Stimulated activated CD4-positive, alpha-beta T cell treated with anti-CD3 and anti-CD28 coated beads, TNF-alpha, amount 100 ng/mL, for 24 hours (primary cell): ENCODE data around the gene TTLL8.
A peak's percentile ranks its signal among the peaks of the same experiment; 100 is the strongest.
"Not testable (repeated sequence)": the region's sequence is repeated elsewhere in the genome, so short reads cannot be mapped to it uniquely, and the experiment has no call there.

Experiments
- DNase-seq, 3 experiments: peaks; one replicate each; pipeline ENCODE4 v3.0.0-alpha.2; 2020; ENCODE audit warnings: low read depth in 3 of 3

Gene TTLL8

DNA sequence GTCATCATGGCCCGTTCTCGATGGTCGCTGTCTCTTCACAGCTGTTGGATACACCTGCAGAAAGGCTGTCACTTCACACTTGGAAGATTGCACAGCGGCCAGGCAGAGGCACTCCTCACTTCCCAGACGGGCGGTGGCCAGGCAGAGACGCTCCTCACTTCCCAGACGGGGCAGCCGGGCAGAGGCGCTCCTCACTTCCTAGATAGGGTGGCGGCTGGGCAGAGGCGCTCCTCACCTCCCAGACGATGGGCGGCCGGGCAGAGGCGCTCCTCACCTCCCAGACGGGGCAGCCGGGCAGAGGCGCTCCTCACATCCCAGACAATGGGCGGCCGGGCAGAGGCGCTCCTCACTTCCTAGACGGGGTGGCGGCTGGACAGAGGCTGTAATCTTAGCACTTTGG is 68.3 kb downstream of the TTLL8 start:
- DNase-seq: not testable (repeated sequence)

GRCh38 chr22:49986325-49986724 is 71.8 kb downstream of the TTLL8 start:
- DNase-seq: no peak

- no peak for DNase-seq
These were observed 74.7 kb downstream of the TTLL8 start for GRCh38 chr22:49983148-49984042.

DNA sequence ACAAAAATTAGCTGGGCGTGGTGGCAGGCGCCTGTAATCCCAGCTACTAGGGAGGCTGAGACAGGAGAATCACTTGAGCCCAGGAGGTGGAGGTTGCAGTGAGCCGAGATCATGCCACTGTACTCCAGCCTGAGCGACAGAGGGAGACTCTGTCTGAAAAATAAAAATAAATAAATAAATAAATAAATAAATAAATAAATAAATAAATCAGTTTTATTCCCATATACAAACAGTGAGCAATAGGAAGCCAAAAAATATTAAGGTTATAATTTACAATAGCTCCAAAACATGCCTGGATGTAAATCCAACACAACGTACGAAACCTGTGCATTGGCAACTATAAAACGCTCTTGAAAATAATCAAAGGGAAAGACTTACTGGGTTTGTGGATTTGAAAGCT is 76.3 kb downstream of the TTLL8 start:
- DNase-seq: not testable (repeated sequence)

- DNase-seq: peak in 1 of 3 experiments; percentile 54
These were observed 78.4 kb downstream of the TTLL8 start for GRCh38 chr22:49979587-49980264.

DNA sequence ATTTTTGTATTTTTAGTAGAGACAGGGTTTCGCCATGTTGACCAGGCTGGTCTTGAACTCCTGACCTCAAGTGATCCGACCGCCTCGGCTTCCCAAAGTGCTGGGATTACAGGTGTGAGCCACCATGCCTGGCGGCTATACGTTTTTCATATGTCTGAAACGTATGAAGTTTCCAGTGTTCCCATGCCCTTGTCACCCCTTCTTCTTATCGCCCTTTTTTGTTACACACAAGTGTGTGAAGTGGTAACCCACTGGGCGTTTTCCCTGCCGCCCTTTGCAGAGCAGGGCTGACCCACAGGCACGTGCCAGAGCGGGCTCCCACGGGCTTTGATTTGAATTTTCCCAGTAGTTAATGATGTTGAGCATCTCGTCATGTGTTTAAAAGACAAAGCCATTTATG is 80.5 kb downstream of the TTLL8 start:
- no peak for DNase-seq

DNA sequence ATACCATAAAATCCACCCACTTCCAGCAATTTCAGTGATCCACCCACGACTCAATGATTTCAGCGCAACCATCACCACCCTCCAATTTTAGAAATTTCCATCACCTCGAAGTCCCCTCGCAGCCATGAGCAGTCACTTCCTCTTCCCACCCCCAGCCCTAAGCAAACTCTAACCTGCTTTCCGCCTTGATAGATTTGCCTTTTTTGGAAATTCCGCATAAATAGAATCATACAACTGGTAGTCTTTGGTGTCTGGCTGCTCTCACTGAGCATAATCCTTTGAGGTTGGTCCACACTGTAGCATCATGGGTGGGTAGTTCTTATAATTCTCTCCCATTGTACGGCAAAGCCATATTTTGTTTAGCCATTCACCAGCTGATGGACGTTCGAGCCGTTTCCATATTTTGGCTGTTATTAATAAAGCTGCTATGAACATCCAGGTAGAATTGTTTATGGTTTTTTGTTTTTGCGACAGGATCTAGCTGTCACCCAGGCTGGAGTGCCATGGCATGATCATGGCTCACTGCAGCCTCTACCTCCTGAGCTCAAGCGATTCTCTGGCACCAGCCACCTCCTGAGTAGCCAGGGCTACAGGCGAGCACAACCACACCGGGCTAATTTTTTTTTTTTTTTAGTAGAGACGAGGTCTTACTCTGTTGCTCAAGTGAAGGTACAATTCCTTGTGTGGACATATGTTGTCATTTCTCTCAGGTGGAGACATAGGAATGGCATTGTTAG is 81.5 kb downstream of the TTLL8 start:
- peak in 2 of 3 experiments; percentile 47 to 67 for DNase-seq

DNA sequence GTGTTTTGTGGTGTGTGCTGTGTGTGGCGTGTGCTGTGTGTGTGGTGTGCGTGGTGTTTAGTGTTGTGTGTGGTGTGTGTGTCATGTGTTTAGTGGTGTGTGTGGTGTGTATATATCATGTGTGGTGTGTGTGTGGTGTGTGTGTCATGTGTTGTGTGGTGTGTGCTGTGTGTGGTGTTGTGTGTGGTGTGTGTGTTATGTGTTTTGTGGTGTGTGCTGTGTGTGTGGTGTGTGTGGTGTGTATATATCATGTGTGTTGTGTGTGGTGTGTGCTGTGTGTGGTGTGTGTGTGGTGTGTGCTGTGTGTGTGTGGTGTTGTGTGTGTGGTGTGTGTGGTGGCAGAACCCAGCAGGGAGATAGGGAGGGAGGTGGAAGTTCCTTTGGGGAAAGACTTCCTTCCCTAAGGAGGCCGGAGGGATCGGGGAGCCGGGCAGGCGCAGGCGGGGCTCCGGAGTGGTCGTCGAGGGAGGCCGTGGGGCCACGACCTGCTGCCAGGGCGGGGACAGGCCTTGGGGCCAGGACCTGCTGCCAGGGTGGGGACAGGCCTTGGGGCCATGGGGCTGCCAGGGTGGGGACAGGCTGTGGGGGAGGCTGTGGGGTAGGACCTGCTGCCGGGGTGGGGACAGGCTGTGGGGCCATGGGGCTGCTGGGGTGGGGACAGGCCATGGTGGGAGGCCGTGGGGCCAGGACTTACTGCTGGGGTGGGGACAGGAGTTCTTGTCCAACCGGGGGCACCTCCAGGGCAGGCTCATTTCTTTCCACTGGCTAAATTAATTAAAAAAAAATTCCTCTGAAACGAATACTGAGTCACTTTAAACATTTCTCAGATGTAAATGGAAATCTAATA is 82.3 kb downstream of the TTLL8 start:
- DNase-seq: peak in 1 of 3 experiments; percentile 73

DNA sequence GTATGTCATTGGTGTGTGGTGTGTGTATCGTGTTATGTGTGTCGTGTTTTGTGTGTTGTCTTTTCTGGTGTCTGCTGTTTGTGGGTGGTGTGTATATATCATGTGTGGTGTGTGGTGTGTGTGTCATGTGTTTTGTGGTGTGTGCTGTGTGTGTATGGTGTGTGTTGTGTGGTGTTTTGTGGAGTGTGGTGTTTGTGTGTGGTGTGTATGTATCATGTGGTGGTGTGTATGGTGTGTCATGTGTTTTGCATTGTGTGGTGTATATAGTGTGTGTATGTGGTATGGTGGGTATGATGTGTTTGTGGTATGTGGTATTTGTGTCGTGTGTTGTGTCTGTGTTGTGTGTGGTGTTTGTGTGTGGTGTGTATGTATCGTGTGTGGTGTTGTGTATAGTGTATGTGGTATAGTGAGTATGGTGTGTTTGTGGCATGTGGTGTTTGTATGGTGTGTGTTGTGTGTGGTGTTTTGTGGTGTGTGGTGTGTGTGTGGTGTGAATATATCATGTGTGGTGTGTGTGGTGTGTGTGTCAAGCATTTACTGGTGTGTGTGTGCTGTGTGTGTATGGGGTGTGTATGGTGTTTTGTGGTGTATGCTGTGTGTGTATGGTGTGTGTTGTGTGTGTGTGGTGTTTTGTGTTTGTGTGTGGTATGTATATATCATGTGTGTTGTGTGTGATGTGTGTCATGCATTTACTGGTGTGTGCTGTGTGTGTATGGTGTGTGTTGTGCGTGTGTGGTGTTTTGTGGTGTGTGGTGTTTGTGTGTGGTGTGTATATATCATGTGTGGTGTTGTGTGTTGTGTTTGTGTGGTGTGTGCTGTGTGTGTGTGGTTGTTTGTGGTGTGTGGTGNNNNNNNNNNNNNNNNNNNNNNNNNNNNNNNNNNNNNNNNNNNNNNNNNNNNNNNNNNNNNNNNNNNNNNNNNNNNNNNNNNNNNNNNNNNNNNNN is 84.8 kb downstream of the TTLL8 start:
- DNase-seq: no peak

GRCh38 chr22:49972163-49973017 is 85.7 kb downstream of the TTLL8 start:
- DNase-seq: peak in 1 of 3 experiments; percentile 29

DNA sequence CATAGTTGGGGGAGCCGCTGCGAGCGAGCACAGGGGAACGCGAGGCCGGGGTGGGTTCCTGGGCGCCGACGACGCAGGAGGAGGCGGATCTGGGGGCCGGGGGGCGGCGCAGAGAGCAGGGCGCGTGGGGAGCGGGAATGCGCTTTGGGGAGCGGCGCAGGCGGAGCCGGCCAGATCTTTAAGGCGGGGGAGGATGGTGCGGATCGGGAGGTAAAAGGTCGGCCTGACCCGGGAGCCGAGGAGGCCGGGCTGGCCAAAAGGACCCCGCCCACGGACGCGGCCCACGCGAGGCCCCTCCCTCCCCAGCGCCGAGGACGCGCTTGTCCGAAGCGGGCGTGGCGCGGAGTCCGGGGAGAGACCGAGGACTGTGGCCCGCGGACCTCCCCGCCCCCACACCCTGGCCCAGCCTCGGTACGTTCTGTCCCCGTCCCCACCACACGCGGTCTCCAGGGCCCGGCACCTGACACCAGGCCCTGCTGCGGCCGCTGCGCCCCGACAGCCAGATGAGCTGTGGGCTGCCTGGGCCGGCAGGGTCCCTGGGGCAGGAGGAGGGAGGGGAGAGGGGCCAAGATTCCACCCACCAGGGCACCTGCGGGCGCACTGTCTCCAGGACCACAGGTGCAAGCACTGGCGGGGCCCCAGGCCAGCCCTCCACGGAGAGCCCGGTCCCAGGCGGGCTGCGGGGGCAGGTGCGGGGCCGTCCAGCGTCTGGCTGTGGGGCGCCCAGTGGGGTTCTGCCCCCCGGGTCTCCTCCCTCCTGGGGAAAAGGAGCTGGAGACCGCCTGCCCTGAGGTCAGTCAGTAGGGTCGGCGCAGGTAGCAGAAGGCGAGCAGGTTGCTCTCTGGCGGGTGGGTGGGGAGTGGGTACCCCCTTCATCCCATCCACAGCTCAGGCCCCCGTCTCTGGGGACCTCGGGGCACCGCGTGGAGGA is 86.6 kb downstream of the TTLL8 start:
- DNase-seq: peak in 2 of 3 experiments; percentile 66 to 84

DNA sequence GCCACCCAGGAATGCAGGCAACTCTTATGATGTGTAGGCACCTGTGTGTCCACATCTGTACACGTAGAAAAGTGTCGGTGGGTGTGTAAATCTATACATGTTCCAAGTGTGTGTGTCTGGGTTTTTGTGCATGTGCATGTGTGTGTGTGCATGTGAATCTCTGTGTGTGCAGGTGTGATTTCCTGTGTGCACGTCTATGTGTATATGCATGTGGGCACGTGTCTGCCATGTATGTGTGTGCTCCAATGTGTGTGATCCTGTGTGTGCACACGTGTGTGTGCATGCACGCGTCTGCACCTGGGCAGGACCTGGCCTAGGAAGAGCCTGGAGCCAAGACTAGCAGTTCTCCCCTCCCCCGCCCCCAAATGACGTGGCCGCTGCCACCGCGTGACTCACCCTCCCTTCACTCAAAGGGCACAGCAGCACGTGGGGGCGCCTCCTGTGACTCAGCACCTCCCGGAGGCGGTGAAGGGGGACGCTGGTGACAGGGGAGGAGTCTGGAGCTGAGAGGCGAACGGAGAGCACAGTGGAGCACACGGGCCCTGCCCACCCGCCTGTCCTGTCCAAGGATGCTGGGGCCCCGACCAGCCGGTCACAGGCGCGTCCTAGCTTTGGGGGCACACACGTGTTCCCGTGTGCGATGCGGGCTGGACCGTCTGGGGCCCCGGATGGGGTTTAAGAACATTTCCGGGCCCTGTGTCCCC is 87.4 kb downstream of the TTLL8 start:
- DNase-seq: peak; percentile 89 to 98 (median 94)

GRCh38 chr22:49969751-49970527 is 88.2 kb downstream of the TTLL8 start:
- no peak for DNase-seq

- no peak for DNase-seq
These were observed 89.1 kb downstream of the TTLL8 start for GRCh38 chr22:49968831-49969661.
